Fibroblast of peridontal ligament (primary cell): ENCODE data around the gene TOLLIP.
"Not testable (repeated sequence)": the region's sequence is repeated elsewhere in the genome, so short reads cannot be mapped to it uniquely, and the experiment has no call there.

Experiments used
- DNase-seq: peaks from one replicate; pipeline ENCODE4 v3.0.0-alpha.2; 2010; ENCODE audit errors: extremely low read depth

Gene TOLLIP

DNA sequence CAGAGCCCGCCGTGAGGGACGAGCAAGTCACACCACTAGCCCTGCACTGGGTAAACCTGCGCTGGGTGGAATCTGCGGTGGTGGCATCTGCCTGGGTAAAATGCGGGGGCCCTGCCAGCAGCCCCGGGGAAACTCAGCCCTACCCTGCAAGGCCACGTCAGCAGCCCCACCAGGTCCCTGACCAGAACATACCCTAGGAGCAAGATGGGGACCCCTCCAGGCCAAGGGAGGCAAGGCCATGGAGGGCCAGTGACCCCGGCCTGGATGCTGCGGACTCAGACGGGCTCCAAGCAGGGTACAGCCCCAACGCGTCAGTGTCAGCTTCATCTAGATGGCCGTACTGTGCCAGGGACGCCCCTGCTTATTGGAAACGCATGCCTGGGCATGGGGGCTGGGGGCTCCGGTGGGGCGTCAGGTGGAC lies 26.3 kb downstream of the TOLLIP start:
- DNase-seq = no peak

GRCh38 chr11:1281974-1282365 lies 27.5 kb downstream of the TOLLIP start:
- DNase-seq = no peak

- DNase-seq = no peak
These were observed 28.0 kb downstream of the TOLLIP start for GRCh38 chr11:1281326-1281973.

GRCh38 chr11:1280116-1281035 lies 29.1 kb downstream of the TOLLIP start:
- no peak for DNase-seq

DNA sequence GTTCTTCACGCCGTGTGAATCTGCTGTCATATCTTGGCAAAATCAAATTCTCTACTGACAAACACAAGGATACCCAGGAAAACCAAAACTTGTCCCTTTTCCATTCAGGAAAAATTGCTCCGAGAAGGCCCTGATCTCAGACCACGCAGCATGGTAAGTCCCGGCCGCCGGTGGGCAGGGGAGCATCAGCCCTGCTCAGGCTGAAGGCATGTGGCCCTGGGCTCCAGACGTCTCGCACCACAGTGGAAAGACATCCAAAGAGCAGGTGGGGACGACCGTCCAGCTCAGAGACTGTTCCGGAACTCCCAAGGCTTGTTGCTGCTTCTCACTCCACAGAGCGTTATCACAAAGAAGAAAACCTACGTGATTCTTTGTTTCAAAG lies 29.8 kb downstream of the TOLLIP start:
- DNase-seq = no peak

DNA sequence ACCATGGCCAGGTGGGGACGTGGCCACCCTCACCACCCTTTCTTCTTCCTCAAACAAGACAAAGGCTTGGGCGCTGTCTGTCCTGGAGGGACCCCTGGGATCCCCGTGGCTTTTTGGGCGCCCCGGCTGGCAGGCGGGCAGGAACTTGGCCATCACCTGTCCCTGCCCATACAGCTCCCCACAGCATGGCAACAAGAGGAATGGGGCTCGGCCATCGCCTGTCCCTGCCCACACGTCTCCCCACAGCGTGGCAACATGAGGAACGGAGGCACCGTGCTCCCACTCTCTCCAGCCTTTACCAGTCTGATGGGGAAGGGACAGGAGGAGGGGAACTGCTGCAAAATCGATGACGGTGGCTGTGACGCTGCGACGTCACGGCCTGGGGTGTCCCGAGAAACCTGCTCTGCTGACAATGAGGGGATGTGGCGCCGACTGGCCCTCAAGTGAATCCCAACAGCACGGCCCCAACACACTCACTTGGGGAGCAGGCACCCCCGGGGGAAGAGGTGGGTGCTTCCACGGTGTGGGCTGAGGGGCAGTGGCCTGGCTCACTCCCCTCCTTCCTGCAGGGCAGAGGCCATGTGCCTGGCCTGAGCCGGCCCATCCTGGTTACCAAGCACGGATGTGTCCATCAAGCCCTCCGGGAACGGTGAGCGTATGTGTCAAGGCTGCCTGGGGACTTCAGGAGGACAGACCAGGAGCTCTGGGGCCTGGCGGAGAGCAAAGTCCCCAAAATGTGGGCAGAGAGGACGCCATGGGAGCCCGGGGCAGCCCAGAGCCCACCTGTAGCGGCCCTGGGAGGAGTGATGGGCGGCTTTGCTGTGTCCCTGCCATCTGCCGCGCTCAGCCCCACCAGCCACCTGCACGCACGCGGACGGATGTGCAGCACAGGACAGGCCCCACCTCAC lies 30.4 kb downstream of the TOLLIP start:
- DNase-seq = no peak

- DNase-seq = no peak
These were observed 31.4 kb downstream of the TOLLIP start for GRCh38 chr11:1277936-1278512.

GRCh38 chr11:1276866-1277615 lies 32.4 kb downstream of the TOLLIP start:
- no peak for DNase-seq

GRCh38 chr11:1276041-1276790 lies 33.2 kb downstream of the TOLLIP start:
- DNase-seq = no peak

- DNase-seq = no peak
These were observed 34.4 kb downstream of the TOLLIP start for GRCh38 chr11:1275021-1275420.

- no peak for DNase-seq
These were observed 34.9 kb downstream of the TOLLIP start for GRCh38 chr11:1274501-1274900.

DNA sequence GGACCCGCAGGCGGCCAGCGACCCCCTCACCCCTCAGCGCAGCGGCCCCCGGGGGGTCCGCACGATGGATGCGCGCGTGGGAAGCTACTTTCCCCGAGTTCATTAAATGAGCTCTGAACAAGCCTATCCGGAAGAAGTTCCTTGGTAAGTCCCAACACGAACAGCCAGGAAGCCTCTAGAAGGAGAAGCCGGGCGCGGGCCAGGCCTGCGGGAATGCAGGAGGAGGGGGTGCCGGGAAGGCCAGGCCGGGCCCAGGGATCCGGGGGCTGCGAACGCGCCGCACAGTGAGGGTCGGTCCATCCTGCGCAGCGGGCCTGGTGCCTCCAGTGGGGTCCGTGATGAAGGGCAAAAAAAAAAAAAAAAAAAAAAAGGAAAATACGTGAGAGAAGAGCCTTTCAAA lies 36.9 kb downstream of the TOLLIP start:
- no peak for DNase-seq

DNA sequence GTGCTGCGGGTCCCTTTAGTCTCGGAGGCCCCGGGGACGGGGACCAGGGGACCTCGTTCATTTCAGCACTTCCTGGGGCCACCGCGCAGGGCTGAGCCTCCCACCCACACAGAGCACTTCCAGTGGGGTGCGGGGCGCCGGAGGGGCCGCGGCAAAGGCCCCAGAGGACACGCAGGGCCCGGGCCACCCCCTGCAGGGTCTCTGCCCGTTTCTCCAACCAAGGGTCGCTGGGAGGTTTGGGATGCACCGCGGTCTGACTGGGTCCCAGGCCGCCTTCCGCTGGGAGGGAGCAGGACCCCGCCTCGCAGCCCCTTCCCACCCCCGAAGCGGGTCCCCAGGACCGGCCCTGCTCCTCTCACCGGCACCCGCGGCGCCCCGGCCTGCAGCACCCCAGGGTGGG lies 37.5 kb downstream of the TOLLIP start:
- DNase-seq = no peak

GRCh38 chr11:1271406-1271805 lies 38.0 kb downstream of the TOLLIP start:
- no peak for DNase-seq

DNA sequence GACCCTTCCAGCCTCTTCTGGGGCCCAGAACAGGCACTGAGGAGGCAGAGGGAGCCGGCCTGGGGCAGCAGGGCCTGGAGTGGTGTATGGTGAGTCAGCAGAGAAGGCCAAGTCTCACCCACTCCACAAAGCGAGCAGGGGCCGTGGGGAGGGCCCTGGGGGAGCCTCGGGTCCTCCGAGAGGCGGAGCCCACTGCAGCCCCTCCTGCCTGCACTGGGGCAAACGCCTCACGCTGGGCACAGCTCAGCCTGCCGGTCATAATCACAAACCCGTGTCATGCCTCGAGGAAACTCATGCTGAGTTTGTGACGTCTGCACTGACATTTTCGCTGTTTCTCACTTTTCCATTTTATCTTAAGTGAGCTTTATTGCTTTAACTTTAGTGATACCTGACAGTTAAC lies 38.4 kb downstream of the TOLLIP start:
- no peak for DNase-seq

DNA sequence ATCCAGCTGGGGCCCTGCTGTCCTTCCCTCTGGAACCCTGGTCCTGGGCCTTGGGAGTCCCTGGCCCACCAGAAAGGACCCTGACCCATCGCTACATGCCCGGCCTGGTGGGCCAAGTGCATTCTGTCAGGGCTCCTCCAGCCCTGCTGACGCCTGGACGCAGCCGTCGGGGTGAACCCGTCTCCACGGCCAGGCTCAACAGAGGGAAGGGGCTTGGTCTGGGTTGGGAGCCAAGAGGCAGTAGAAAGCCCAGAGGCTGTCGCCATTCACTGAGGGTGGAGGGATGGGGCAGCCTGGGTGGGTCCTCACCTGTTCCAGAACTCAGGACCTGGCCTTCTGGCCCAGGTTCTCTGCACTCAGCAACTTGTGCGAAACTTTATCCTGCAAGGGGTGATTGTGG lies 39.0 kb downstream of the TOLLIP start:
- DNase-seq = no peak

DNA sequence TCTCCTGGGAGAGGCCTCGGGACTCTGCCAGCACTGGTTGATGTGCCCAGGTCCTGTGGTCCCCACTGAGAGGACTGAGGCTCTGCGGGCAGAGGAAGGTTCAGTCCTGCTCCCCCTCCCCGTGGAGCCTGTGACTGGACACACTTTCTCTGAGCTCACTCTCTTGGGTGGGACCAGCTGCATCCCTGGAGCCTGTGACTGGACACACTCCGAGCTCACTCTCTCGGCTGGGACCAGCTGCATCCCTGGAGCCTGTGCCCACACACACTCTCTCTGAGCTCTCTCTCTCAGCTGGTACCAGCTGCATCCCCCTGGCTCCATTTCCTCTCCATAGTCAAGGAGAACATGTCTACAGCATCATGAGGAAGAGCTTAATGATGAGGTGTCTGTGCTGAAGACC lies 39.5 kb downstream of the TOLLIP start:
- no peak for DNase-seq

- no peak for DNase-seq
These were observed 41.9 kb downstream of the TOLLIP start for GRCh38 chr11:1267441-1268100.

- DNase-seq = not testable (repeated sequence)
These were observed 42.5 kb downstream of the TOLLIP start for GRCh38 chr11:1266976-1267375.

DNA sequence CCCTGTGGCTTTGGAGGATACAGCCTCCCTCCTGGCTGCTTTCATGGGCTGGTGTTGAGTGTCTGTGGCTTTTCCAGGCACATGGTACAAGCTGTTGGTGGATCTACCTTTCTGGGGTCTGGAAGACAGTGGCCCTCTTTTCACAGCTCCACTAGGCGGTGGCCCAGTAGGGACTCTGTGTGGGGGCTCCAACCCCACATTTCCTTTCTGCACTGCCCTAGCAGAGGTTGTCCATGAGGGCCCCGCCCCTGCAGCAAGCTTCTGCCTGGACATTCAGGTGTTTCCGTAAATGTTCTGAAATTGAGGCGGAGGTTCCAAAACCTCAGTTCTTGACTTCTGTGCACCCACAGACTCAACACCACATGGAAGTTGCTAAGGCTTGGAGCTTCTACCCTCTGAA lies 44.0 kb downstream of the TOLLIP start:
- not testable (repeated sequence) for DNase-seq
